HT-29 (cell line): ENCODE measurements around the gene LRRD1. TPM values are rescaled to one million over a fixed set of nuclear protein-coding genes. Genes with fewer than 3 reads are reported as not detected.
"Not testable (repeated sequence)": the region's sequence is repeated elsewhere in the genome, so short reads cannot be mapped to it uniquely, and the experiment has no call there.

ENCODE experiments used
- DNase-seq: peaks from one replicate; pipeline ENCODE4 v3.0.0-alpha.2; 2015; ENCODE audit warnings: low spot score
- total RNA-seq: library from RNA; depleted of rRNA; stranded (reverse); fragments of >200 nt; shearing (Covaris generic); gene quantifications from 2 replicates; pipeline ENCODE4 v1.2.3, GENCODE V29; 2014; rRNA removed

The LRRD1 gene
- total RNA-seq = not detected in 2 replicates

GRCh38 chr7:92178928-92179924 is at the start of gene LRRD1:
TSS of gene LRRD1 (minus strand) at chr7:92179142. CDS start at chr7:92165202, 13,940 bp downstream.
- peak; percentile 92 for DNase-seq

- DNase-seq = no peak
Observed at GRCh38 chr7:92228742-92229141, 49.8 kb upstream of the LRRD1 start.

GRCh38 chr7:92228100-92228499 is 49.2 kb upstream of the LRRD1 start:
- no peak for DNase-seq

GRCh38 chr7:92226981-92227380 is 48.0 kb upstream of the LRRD1 start:
- DNase-seq = no peak

GRCh38 chr7:92221766-92222165 is 42.8 kb upstream of the LRRD1 start:
- DNase-seq = no peak

- no peak for DNase-seq
Observed at GRCh38 chr7:92206672-92207071, 27.7 kb upstream of the LRRD1 start.

- DNase-seq = no peak
Observed at GRCh38 chr7:92205987-92206386, 27.0 kb upstream of the LRRD1 start.

- no peak for DNase-seq
Observed at GRCh38 chr7:92200791-92201190, 21.8 kb upstream of the LRRD1 start.

GRCh38 chr7:92192326-92192725 is 13.4 kb upstream of the LRRD1 start:
- DNase-seq = no peak

GRCh38 chr7:92189246-92189645 is 10.3 kb upstream of the LRRD1 start:
- DNase-seq = not testable (repeated sequence)

GRCh38 chr7:92184294-92184693 is 5.4 kb upstream of the LRRD1 start:
- DNase-seq = not testable (repeated sequence)

GRCh38 chr7:92177362-92177761 is 1.6 kb downstream of the LRRD1 start:
- DNase-seq = no peak

GRCh38 chr7:92169529-92169928 is 9.4 kb downstream of the LRRD1 start:
- not testable (repeated sequence) for DNase-seq

- DNase-seq = no peak
Observed at GRCh38 chr7:92161271-92161670, 17.7 kb downstream of the LRRD1 start.

GRCh38 chr7:92158660-92159575 is 20.0 kb downstream of the LRRD1 start:
- no peak for DNase-seq

- no peak for DNase-seq
Observed at GRCh38 chr7:92156990-92157389, 22.0 kb downstream of the LRRD1 start.

- no peak for DNase-seq
Observed at GRCh38 chr7:92155108-92155739, 23.7 kb downstream of the LRRD1 start.

- DNase-seq = no peak
Observed at GRCh38 chr7:92150450-92151017, 28.4 kb downstream of the LRRD1 start.

- DNase-seq = no peak
Observed at GRCh38 chr7:92149736-92150239, 29.2 kb downstream of the LRRD1 start.

- not testable (repeated sequence) for DNase-seq
Observed at GRCh38 chr7:92143192-92143880, 35.6 kb downstream of the LRRD1 start.
